IMR-90 (cell line): ENCODE measurements around the gene TMEM260. TPM values are rescaled to one million over a fixed set of nuclear protein-coding genes. Genes with fewer than 3 reads are reported as not detected.

Experiments used
- ATAC-seq: fragments of 200-7000 bp; cut with Tn5 transposase; 2 replicates; pipeline ENCODE4 v1.9.1; 2020; ENCODE audit warnings: low read depth, mild to moderate bottlenecking, moderate library complexity
- BruUV-seq: library from RNA; stranded (reverse); fragments of 400-500 nt; replicated peaks from 2 replicates; lab custom pipeline; 2021; lab: Mats Ljungman, UMichigan
- CTCF ChIA-PET: fragments of 300-600 bp; formaldehyde crosslinking; extraction: SDS; loops from one replicate; lab custom pipeline; 2021; ENCODE audit warnings: antibody characterized with exemption; lab: Yijun Ruan, JAX
- POLR2A ChIA-PET: fragments of 300-600 bp; sonication (Branson Sonifier 250); formaldehyde crosslinking; loops from one replicate; lab custom pipeline; 2022; ENCODE audit warnings: antibody characterized with exemption; ENCODE audit not compliant: unreplicated experiment; lab: Charles Lee
- DNase-seq: peaks from one replicate; pipeline ENCODE4 v3.0.0; 2013
- H2AFZ ChIP-seq: replicated peaks from 2 replicates; pipeline ENCODE3; 2013; ENCODE audit warnings: low read length, mild to moderate bottlenecking; ENCODE audit not compliant: poor library complexity
- H2AK5ac ChIP-seq: 2 replicates; pipeline ENCODE4 v1.6.1; 2013; ENCODE audit warnings: low read depth, low read length, inconsistent platforms
- H2AK9ac ChIP-seq: replicated peaks from 2 replicates; pipeline ENCODE3; 2013; ENCODE audit warnings: mild to moderate bottlenecking, low read depth, low read length, moderate library complexity; ENCODE audit not compliant: poor library complexity
- H2BK120ac ChIP-seq: 2 replicates; pipeline ENCODE4 v1.6.1; 2013; ENCODE audit warnings: low read depth, low read length, inconsistent platforms
- H2BK15ac ChIP-seq: 3 replicates; pipeline ENCODE4 v1.6.1; 2013; ENCODE audit warnings: low read depth, low read length, inconsistent platforms
- H2BK20ac ChIP-seq: 2 replicates; pipeline ENCODE4 v1.6.1; 2013; ENCODE audit warnings: low read depth, mild to moderate bottlenecking, inconsistent platforms, low read length, moderate library complexity
- H2BK5ac ChIP-seq: 2 replicates; pipeline ENCODE4 v1.6.1; 2013; ENCODE audit warnings: mild to moderate bottlenecking, low read depth, low read length, inconsistent platforms; ENCODE audit not compliant: poor library complexity, severe bottlenecking
- H3K14ac ChIP-seq: replicated peaks from 2 replicates; pipeline ENCODE4 v1.6.1; 2013; ENCODE audit warnings: low read depth, low read length, inconsistent platforms
- H3K18ac ChIP-seq: 2 replicates; pipeline ENCODE4 v1.6.1; 2013; ENCODE audit warnings: low read depth, low read length, control low read depth
- H3K23ac ChIP-seq: 2 replicates; pipeline ENCODE4 v1.6.1; 2013; ENCODE audit warnings: low read depth, low read length, inconsistent platforms
- H3K27ac ChIP-seq: 2 replicates; pipeline ENCODE4 v1.5.1; 2013; ENCODE audit warnings: mild to moderate bottlenecking, control low read depth, low read length; ENCODE audit not compliant: insufficient read depth
- H3K27me3 ChIP-seq: 2 replicates; pipeline ENCODE4 v1.6.1; 2013; ENCODE audit warnings: low read length; ENCODE audit not compliant: control insufficient read depth, insufficient read depth
- H3K36me3 ChIP-seq: 2 replicates; pipeline ENCODE4 v1.6.1; 2013; ENCODE audit warnings: low read length, mixed read lengths; ENCODE audit not compliant: control insufficient read depth, insufficient read depth
- H3K4ac ChIP-seq: 2 replicates; pipeline ENCODE4 v1.6.1; 2013; ENCODE audit warnings: low read depth, low read length, inconsistent platforms
- H3K4me1 ChIP-seq: 2 replicates; pipeline ENCODE4 v1.6.1; 2013; ENCODE audit warnings: low read length, mixed read lengths; ENCODE audit not compliant: control insufficient read depth, insufficient read depth
- H3K4me2 ChIP-seq: 2 replicates; pipeline ENCODE4 v1.6.1; 2013; ENCODE audit warnings: low read depth, mild to moderate bottlenecking, control low read depth, low read length, moderate library complexity
- H3K4me3 ChIP-seq: 2 replicates; pipeline ENCODE4 v1.5.1; 2013; ENCODE audit warnings: low read depth, mild to moderate bottlenecking, control low read depth, low read length, moderate library complexity; ENCODE audit not compliant: insufficient read depth
- H3K56ac ChIP-seq: 2 replicates; pipeline ENCODE4 v1.6.1; 2013; ENCODE audit warnings: low read length, inconsistent platforms; ENCODE audit not compliant: insufficient read depth; ENCODE audit errors: extremely low read depth
- H3K79me1 ChIP-seq, 2 experiments: 2 replicates each; pipeline ENCODE4 v1.6.1; 2013; ENCODE audit warnings: low read length in 2 of 2, inconsistent platforms in 1 of 2, low read depth in 1 of 2
- H3K9ac ChIP-seq: 2 replicates; pipeline ENCODE4 v1.6.1; 2013; ENCODE audit warnings: low read depth, low read length, control low read depth
- H3K9me1 ChIP-seq: 2 replicates; pipeline ENCODE4 v1.6.1; 2013; ENCODE audit warnings: low read length, inconsistent platforms; ENCODE audit not compliant: insufficient read depth
- H3K9me3 ChIP-seq: 2 replicates; pipeline ENCODE4 v1.6.1; 2013; ENCODE audit warnings: low read length; ENCODE audit not compliant: control insufficient read depth, insufficient read depth
- H4K20me1 ChIP-seq: 2 replicates; pipeline ENCODE4 v1.6.1; 2013; ENCODE audit warnings: low read length, inconsistent platforms; ENCODE audit not compliant: insufficient read depth
- H4K5ac ChIP-seq: 2 replicates; pipeline ENCODE4 v1.6.1; 2013; ENCODE audit warnings: mild to moderate bottlenecking, low read depth, low read length, control low read depth
- H4K8ac ChIP-seq, 2 experiments: 2 replicates each; pipeline ENCODE4 v1.6.1; 2013; ENCODE audit warnings: low read depth in 2 of 2, low read length in 2 of 2, control low read depth in 1 of 2, inconsistent platforms in 1 of 2
- H4K91ac ChIP-seq: 2 replicates; pipeline ENCODE4 v1.6.1; 2013; ENCODE audit warnings: low read depth, low read length, inconsistent platforms; ENCODE audit not compliant: insufficient read depth
- BHLHE40 ChIP-seq: fragments of 150-350 bp; IDR thresholded peaks from 2 replicates; pipeline ENCODE4 v1.6.1; 2016; ENCODE audit warnings: mild to moderate bottlenecking, low read depth, low read length
- CEBPB ChIP-seq: IDR thresholded peaks from 2 replicates; pipeline ENCODE4 v1.6.1; 2012; ENCODE audit warnings: low read depth, low read length, improper control_type of control experiment
- CHD1 ChIP-seq: IDR thresholded peaks from 2 replicates; pipeline ENCODE4 v1.6.1; 2012; ENCODE audit warnings: low read depth, low read length, improper control_type of control experiment
- CTCF ChIP-seq: conservative IDR thresholded peaks from 2 replicates; pipeline ENCODE4 v1.5.1; 2012; ENCODE audit warnings: mild to moderate bottlenecking, low read depth, low read length, improper control_type of control experiment
- ELK1 ChIP-seq: fragments of 150-350 bp; IDR thresholded peaks from 2 replicates; pipeline ENCODE4 v1.6.1; 2016; ENCODE audit warnings: low read depth, mild to moderate bottlenecking, low read length, moderate library complexity, borderline replicate concordance
- FOS ChIP-seq: fragments of 150-350 bp; IDR thresholded peaks from 2 replicates; pipeline ENCODE4 v1.6.1; 2016; ENCODE audit warnings: low read depth, low read length
- MAFK ChIP-seq: IDR thresholded peaks from 2 replicates; pipeline ENCODE4 v1.6.1; 2012; ENCODE audit warnings: low read depth, low read length, improper control_type of control experiment
- MAZ ChIP-seq: IDR thresholded peaks from 2 replicates; pipeline ENCODE4 v1.6.1; 2012; ENCODE audit warnings: low read depth, mild to moderate bottlenecking, low read length, improper control_type of control experiment, moderate library complexity, borderline replicate concordance
- MXI1 ChIP-seq: IDR thresholded peaks from 2 replicates; pipeline ENCODE4 v1.6.1; 2012; ENCODE audit warnings: low read depth, mild to moderate bottlenecking, low read length, moderate library complexity, borderline replicate concordance
- NFE2L2 ChIP-seq: fragments of 150-350 bp; IDR thresholded peaks from 2 replicates; pipeline ENCODE4 v1.6.1; 2016; ENCODE audit warnings: low read depth, mild to moderate bottlenecking, low read length
- POLR2A ChIP-seq: IDR thresholded peaks from 2 replicates; pipeline ENCODE4 v1.6.1; 2012; ENCODE audit warnings: mild to moderate bottlenecking, low read depth, low read length
- RAD21 ChIP-seq: IDR thresholded peaks from 2 replicates; pipeline ENCODE4 v1.6.1; 2012; ENCODE audit warnings: low read length, improper control_type of control experiment
- RCOR1 ChIP-seq: IDR thresholded peaks from 2 replicates; pipeline ENCODE4 v1.6.1; 2012; ENCODE audit warnings: mild to moderate bottlenecking, low read length, improper control_type of control experiment; ENCODE audit not compliant: insufficient replicate concordance
- RFX5 ChIP-seq: IDR thresholded peaks from 2 replicates; pipeline ENCODE4 v1.8.0; 2012; ENCODE audit warnings: low read depth, mild to moderate bottlenecking, low read length, moderate library complexity
- SMC3 ChIP-seq: fragments of 150-350 bp; IDR thresholded peaks from 2 replicates; pipeline ENCODE4 v1.6.1; 2016; ENCODE audit warnings: low read depth, mild to moderate bottlenecking, antibody characterized with exemption, low read length, moderate library complexity
- WGBS, 2 experiments: methylation state at CpG; one replicate each; pipeline versions ENCODE4 v1.1.5 to v1.1.7; 2013; ENCODE audit warnings: missing lambda C conversion rate in 2 of 2; ENCODE audit not compliant: insufficient read length in 1 of 2; ENCODE audit errors: extremely low coverage in 2 of 2; 5-methylcytosine and 5-hydroxymethylcytosine counted together
- dilution Hi-C: fragments of 300-500 bp; cut with HindIII; formaldehyde crosslinking; loops from one replicate; pipeline ENCODE4 v1.14.3; 2018; ENCODE audit warnings: low sequenced_read_pairs; ENCODE audit not compliant: unreplicated experiment
- in situ Hi-C: fragments of 300-500 bp; cut with MboI; formaldehyde crosslinking; loops from 3 replicates; pipeline ENCODE4 v1.14.3; 2019; ENCODE audit warnings: low sequenced_read_pairs, inconsistent platforms, mixed read lengths
- intact Hi-C: fragments of 100-400 bp; cut with micrococcal nuclease; formaldehyde crosslinking; loops from 2 replicates; pipeline ENCODE4 v1.10.0; 2022
- polyA plus RNA-seq, 3 experiments: library from polyadenylated mRNA; depleted of rRNA; stranded (reverse); fragments of >200 nt; gene quantifications; 2 replicates each; pipeline ENCODE4 v1.2.3, GENCODE V29; 2012; ENCODE audit warnings: low replicate concordance in 1 of 3
- total RNA-seq: library from RNA; depleted of rRNA; stranded (reverse); fragments of >200 nt; gene quantifications from 2 replicates; pipeline ENCODE4 v1.2.3, GENCODE V29; 2012
- TF ChIP-seq, protein P1 (sequence below): fragments of 150-350 bp; IDR thresholded peaks from 2 replicates; pipeline ENCODE4 v1.6.1; 2017; ENCODE audit warnings: mild to moderate bottlenecking, antibody characterized with exemption, low read length, low read depth

Gene TMEM260
- total and polyA plus RNA-seq, 2 of the 4 experiments (the other 2 are of a cell fraction): 6.4 to 11.5 TPM

DNA sequence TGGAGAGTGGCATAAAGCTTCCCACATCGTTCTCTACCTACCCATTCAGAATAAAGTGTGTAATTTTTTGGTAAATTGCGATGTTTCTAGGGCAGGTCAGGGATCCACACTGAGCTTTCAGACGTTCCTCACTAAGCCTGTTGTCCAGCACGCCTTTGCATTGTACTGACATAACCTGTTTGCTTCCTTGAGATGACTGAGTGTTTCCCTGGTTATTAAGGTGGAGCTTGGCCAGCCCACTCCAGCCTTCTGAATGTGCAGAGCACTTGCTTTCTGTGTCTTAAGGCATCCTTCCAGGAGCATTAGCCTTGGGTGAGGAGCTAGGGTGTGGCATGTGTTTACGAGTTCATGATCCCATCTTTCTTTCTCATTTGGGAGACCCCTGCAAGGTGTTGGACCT lies 96.4 kb downstream of the TMEM260 start:
- Histone ChIP-seq H4K5ac (no peak overlapping the region), H3K4me3 (no peak overlapping the region), H2AK9ac (no peak overlapping the region), H2BK120ac (no peak overlapping the region), H3K9me3 (no peaks in the 10 kb centered on the region), H4K20me1 (no peaks in the 10 kb centered on the region), H2AK5ac (no peak overlapping the region), H3K14ac (no peak overlapping the region), H3K27ac (no peak overlapping the region), H3K18ac (no peak overlapping the region), H2AFZ (no peak overlapping the region), H3K9ac (no peak overlapping the region), H2BK20ac (no peak overlapping the region), H3K79me1 (no peaks in the 10 kb centered on the region), H3K9me1 (no peaks in the 10 kb centered on the region), H3K4ac (no peak overlapping the region), H2BK15ac (no peak overlapping the region), H3K36me3 (no peaks in the 10 kb centered on the region), H4K8ac (no peak overlapping the region), H4K91ac (no peak overlapping the region), H3K27me3 (no peaks in the 10 kb centered on the region; the same call in 1 of the 2 replicates), H3K4me1 (no peaks in the 10 kb centered on the region), H3K4me2 (no peak overlapping the region), H3K23ac (no peak overlapping the region), H3K56ac (no peak overlapping the region), H2BK5ac (no peak overlapping the region)
- no TSS peak for BruUV-seq
- POLR2A ChIA-PET: no interaction called here
- CTCF ChIA-PET: no interaction called here
- intact Hi-C loops: no loop called here
- no peak for ATAC-seq
- in situ Hi-C loops: no loop called here
- DNase-seq: no peak
- WGBS, 2 experiments: no CpG with 5 or more reads among the region's 5 CpGs
- TF ChIP-seq RCOR1 (no peak), CTCF (no peak), POLR2A (no peak), RAD21 (no peak), MXI1 (no peak), NFE2L2 (no peak), MAZ (no peak), CHD1 (no peak), RFX5 (no peak), CEBPB (no peak), FOS (no peak), SMC3 (no peak), ELK1 (no peak), MAFK (no peak), BHLHE40 (no peak)
- TF ChIP-seq, protein P1, sequence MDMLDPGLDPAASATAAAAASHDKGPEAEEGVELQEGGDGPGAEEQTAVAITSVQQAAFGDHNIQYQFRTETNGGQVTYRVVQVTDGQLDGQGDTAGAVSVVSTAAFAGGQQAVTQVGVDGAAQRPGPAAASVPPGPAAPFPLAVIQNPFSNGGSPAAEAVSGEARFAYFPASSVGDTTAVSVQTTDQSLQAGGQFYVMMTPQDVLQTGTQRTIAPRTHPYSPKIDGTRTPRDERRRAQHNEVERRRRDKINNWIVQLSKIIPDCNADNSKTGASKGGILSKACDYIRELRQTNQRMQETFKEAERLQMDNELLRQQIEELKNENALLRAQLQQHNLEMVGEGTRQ: no peak
- dilution Hi-C loops: no loop called here
